Measurements from ENCODE around the gene SLU7.

- TF ChIP-seq, protein P1, sequence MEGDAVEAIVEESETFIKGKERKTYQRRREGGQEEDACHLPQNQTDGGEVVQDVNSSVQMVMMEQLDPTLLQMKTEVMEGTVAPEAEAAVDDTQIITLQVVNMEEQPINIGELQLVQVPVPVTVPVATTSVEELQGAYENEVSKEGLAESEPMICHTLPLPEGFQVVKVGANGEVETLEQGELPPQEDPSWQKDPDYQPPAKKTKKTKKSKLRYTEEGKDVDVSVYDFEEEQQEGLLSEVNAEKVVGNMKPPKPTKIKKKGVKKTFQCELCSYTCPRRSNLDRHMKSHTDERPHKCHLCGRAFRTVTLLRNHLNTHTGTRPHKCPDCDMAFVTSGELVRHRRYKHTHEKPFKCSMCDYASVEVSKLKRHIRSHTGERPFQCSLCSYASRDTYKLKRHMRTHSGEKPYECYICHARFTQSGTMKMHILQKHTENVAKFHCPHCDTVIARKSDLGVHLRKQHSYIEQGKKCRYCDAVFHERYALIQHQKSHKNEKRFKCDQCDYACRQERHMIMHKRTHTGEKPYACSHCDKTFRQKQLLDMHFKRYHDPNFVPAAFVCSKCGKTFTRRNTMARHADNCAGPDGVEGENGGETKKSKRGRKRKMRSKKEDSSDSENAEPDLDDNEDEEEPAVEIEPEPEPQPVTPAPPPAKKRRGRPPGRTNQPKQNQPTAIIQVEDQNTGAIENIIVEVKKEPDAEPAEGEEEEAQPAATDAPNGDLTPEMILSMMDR (IDR thresholded peaks at IDR 0.05): no peak
- TF ChIP-seq POLR2A (IDR thresholded peaks at IDR 0.05): peak in 1 of 2 donors; percentile 67
Measured at GRCh38 chr5:160418561-160419457, at the start of gene SLU7.
